SK-N-SH treated with all-trans-retinoic acid at 6 μM for 48 hours (cell line): ENCODE results near the gene SLC38A8.

ENCODE experiments used
- ATAC-seq: fragments of 200-7000 bp; cut with Tn5 transposase; 3 replicates; pipeline ENCODE4 v1.9.1; 2020; ENCODE audit warnings: mild to moderate bottlenecking, moderate library complexity
- ARNTL ChIP-seq: fragments of 450-650 bp; formaldehyde crosslinking; IDR thresholded peaks from 2 replicates; pipeline ENCODE4 v1.5.0; 2020; ENCODE audit warnings: low read depth, mild to moderate bottlenecking, moderate library complexity, borderline replicate concordance
- BACH2 ChIP-seq: fragments of 250-450 bp; sonication (Bioruptor Pico); IDR thresholded peaks from 2 replicates; pipeline ENCODE4 v1.9.0; 2021; ENCODE audit warnings: mild to moderate bottlenecking, borderline replicate concordance
- CSDC2 ChIP-seq: fragments of 250-450 bp; sonication (Bioruptor Pico); IDR thresholded peaks from 2 replicates; pipeline ENCODE4 v1.5.0; 2020; ENCODE audit warnings: mild to moderate bottlenecking, moderate library complexity
- ESRRG ChIP-seq: fragments of 250-450 bp; sonication (Bioruptor Pico); IDR thresholded peaks from 2 replicates; pipeline ENCODE4 v1.6.1; 2021; ENCODE audit warnings: mild to moderate bottlenecking
- GLIS3 ChIP-seq: fragments of 250-450 bp; sonication (Bioruptor Pico); IDR thresholded peaks from 2 replicates; pipeline ENCODE4 v1.5.0; 2020; ENCODE audit warnings: mild to moderate bottlenecking, moderate library complexity
- ISL1 ChIP-seq: fragments of 250-450 bp; sonication (Bioruptor Pico); IDR thresholded peaks from 2 replicates; pipeline ENCODE4 v2.1.2; 2022; ENCODE audit warnings: mild to moderate bottlenecking, moderate library complexity
- PATZ1 ChIP-seq: fragments of 250-450 bp; sonication (Bioruptor Pico); IDR thresholded peaks from 2 replicates; pipeline ENCODE4 v1.8.0; 2020; ENCODE audit warnings: mild to moderate bottlenecking, moderate library complexity, borderline replicate concordance
- PPARA ChIP-seq: fragments of 250-450 bp; sonication (Bioruptor Pico); IDR thresholded peaks from 2 replicates; pipeline ENCODE4 v1.5.0; 2020; ENCODE audit warnings: mild to moderate bottlenecking, borderline replicate concordance
- RARB ChIP-seq: fragments of 250-450 bp; sonication (Bioruptor Pico); IDR thresholded peaks from 2 replicates; pipeline ENCODE4 v1.8.0; 2021; ENCODE audit warnings: mild to moderate bottlenecking, moderate library complexity
- SNAI2 ChIP-seq: fragments of 250-450 bp; sonication (Bioruptor Pico); IDR thresholded peaks from 2 replicates; pipeline ENCODE4 v1.5.0; 2020; ENCODE audit warnings: mild to moderate bottlenecking, moderate library complexity
- TCF4 ChIP-seq: fragments of 250-450 bp; sonication (Bioruptor Pico); IDR thresholded peaks from 2 replicates; pipeline ENCODE4 v1.8.0; 2021; ENCODE audit warnings: mild to moderate bottlenecking, moderate library complexity, borderline replicate concordance
- TOX ChIP-seq: fragments of 250-450 bp; sonication (Bioruptor Pico); IDR thresholded peaks from 2 replicates; pipeline ENCODE4 v1.8.0; 2021; ENCODE audit warnings: mild to moderate bottlenecking, moderate library complexity, borderline replicate concordance
- TSHZ2 ChIP-seq: fragments of 250-450 bp; sonication (Bioruptor Pico); IDR thresholded peaks from 2 replicates; pipeline ENCODE4 v1.5.0; 2020; ENCODE audit warnings: mild to moderate bottlenecking, moderate library complexity
- ZC3H10 ChIP-seq: fragments of 250-450 bp; sonication (Bioruptor Pico); IDR thresholded peaks from 2 replicates; pipeline ENCODE4 v1.5.1; 2021; ENCODE audit warnings: mild to moderate bottlenecking, moderate library complexity
- ZFP3 ChIP-seq: fragments of 250-450 bp; sonication (Bioruptor Pico); IDR thresholded peaks from 2 replicates; pipeline ENCODE4 v1.5.0; 2020; ENCODE audit warnings: mild to moderate bottlenecking, moderate library complexity
- ZFP30 ChIP-seq: fragments of 450-650 bp; formaldehyde crosslinking; IDR thresholded peaks from 2 replicates; pipeline ENCODE4 v1.5.0; 2022; ENCODE audit warnings: mild to moderate bottlenecking, moderate library complexity
- ZNF70 ChIP-seq: fragments of 450-650 bp; formaldehyde crosslinking; IDR thresholded peaks from 2 replicates; pipeline ENCODE4 v1.5.0; 2020; ENCODE audit warnings: mild to moderate bottlenecking, moderate library complexity
- ZNF8 ChIP-seq: fragments of 450-650 bp; formaldehyde crosslinking; IDR thresholded peaks from 2 replicates; pipeline ENCODE4 v1.5.0; 2020; ENCODE audit warnings: mild to moderate bottlenecking, moderate library complexity
- TF ChIP-seq, protein P1 (sequence below): fragments of 250-450 bp; sonication (Bioruptor Pico); IDR thresholded peaks from 2 replicates; pipeline ENCODE4 v1.5.1; 2020; ENCODE audit warnings: low read depth, mild to moderate bottlenecking, moderate library complexity
- TF ChIP-seq, protein P2 (sequence below): fragments of 250-450 bp; sonication (Bioruptor Pico); IDR thresholded peaks from 2 replicates; pipeline ENCODE4 v1.5.1; 2021; ENCODE audit warnings: mild to moderate bottlenecking, moderate library complexity

Gene SLC38A8

DNA sequence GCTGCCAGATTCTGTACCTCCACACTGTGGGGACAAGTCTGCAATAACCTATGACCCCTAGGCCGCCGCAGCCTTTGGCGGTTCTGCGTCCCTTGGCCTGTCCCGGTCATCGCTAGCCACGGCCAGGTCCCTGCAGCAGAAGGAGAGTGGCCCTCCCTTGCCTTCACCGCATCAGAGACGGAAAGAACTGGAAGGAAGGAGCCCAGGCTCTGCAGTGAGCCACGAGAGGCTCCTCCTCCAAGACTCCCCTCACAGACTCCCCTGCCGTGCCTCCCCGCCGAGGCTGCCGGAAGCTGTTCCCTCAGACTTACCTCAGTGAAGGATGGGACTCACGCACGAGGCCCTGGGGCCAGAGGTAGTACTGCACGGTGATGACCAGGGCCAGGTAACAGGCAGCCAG lies 11.0 kb downstream of the SLC38A8 start (continued):
- TF ChIP-seq PATZ1 (CRISPR knock-in tag) (no peak), ARNTL (no peak), RARB (no peak), ESRRG (CRISPR knock-in tag) (no peak), TCF4 (CRISPR knock-in tag) (no peak), TSHZ2 (CRISPR knock-in tag) (no peak), CSDC2 (CRISPR knock-in tag) (no peak), SNAI2 (CRISPR knock-in tag) (no peak), ISL1 (CRISPR knock-in tag) (no peak)

- no peak for ATAC-seq
Measured at GRCh38 chr16:84029297-84030047, 13.1 kb downstream of the SLC38A8 start.

GRCh38 chr16:84027625-84028024 lies 15.0 kb downstream of the SLC38A8 start:
- ATAC-seq, result no peak
- TF ChIP-seq SNAI2 (CRISPR knock-in tag), result no peak
- no peak for TF ChIP-seq ZFP3
- TF ChIP-seq ZNF70 (CRISPR knock-in tag), result no peak
- TF ChIP-seq PPARA (CRISPR knock-in tag), result no peak
- no peak for TF ChIP-seq BACH2 (CRISPR knock-in tag)
- TF ChIP-seq, protein P1, sequence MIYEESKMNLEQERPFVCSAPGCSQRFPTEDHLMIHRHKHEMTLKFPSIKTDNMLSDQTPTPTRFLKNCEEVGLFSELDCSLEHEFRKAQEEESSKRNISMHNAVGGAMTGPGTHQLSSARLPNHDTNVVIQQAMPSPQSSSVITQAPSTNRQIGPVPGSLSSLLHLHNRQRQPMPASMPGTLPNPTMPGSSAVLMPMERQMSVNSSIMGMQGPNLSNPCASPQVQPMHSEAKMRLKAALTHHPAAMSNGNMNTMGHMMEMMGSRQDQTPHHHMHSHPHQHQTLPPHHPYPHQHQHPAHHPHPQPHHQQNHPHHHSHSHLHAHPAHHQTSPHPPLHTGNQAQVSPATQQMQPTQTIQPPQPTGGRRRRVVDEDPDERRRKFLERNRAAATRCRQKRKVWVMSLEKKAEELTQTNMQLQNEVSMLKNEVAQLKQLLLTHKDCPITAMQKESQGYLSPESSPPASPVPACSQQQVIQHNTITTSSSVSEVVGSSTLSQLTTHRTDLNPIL (CRISPR knock-in tag), result no peak
- TF ChIP-seq ZFP30, result no peak
- no peak for TF ChIP-seq CSDC2 (CRISPR knock-in tag)
- no peak for TF ChIP-seq GLIS3
- no peak for TF ChIP-seq ARNTL
- no peak for TF ChIP-seq PATZ1 (CRISPR knock-in tag)
- TF ChIP-seq ISL1 (CRISPR knock-in tag), result no peak
- TF ChIP-seq TCF4 (CRISPR knock-in tag), result no peak
- TF ChIP-seq TOX, result no peak
- TF ChIP-seq ZNF8, result no peak
- TF ChIP-seq, protein P2, sequence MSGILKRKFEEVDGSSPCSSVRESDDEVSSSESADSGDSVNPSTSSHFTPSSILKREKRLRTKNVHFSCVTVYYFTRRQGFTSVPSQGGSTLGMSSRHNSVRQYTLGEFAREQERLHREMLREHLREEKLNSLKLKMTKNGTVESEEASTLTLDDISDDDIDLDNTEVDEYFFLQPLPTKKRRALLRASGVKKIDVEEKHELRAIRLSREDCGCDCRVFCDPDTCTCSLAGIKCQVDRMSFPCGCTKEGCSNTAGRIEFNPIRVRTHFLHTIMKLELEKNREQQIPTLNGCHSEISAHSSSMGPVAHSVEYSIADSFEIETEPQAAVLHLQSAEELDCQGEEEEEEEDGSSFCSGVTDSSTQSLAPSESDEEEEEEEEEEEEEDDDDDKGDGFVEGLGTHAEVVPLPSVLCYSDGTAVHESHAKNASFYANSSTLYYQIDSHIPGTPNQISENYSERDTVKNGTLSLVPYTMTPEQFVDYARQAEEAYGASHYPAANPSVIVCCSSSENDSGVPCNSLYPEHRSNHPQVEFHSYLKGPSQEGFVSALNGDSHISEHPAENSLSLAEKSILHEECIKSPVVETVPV, result no peak

More at GRCh38 chr16:84029297-84030047, 13.1 kb downstream of the SLC38A8 start:
- TF ChIP-seq ZC3H10, result no peak
- TF ChIP-seq SNAI2 (CRISPR knock-in tag), result no peak
- TF ChIP-seq PPARA (CRISPR knock-in tag), result no peak
- TF ChIP-seq ESRRG (CRISPR knock-in tag), result no peak
- no peak for TF ChIP-seq ZFP3
- no peak for TF ChIP-seq TSHZ2 (CRISPR knock-in tag)
- TF ChIP-seq TCF4 (CRISPR knock-in tag), result no peak
- no peak for TF ChIP-seq GLIS3
- no peak for TF ChIP-seq ZFP30
- no peak for TF ChIP-seq TOX
